ENCODE results near the gene KIF17. TPM values are rescaled to one million over a fixed set of nuclear protein-coding genes. Genes with fewer than 3 reads are reported as not detected.

The KIF17 gene
- total and polyA plus RNA-seq, 12 donors, result 10.7 to 66.9 (median 37.5) TPM

DNA sequence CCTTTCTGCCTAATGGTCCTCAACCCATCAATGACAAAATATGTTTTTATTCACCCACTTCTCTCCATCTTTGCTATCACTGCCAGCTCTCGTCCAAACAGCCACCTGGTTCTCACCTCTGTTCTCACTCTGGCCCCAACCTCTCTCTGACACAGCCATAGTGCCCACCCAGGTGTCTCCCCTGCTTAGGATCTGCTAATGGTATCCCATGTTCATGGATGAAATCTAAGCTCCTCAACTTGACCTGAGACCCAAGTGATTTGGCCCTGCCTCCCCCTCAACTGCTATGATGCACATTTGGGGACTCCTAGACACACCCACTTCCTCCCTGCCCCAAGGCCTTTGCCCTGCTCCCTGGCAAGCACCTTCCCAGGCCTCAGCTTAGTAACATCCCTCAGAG is 25.9 kb downstream of the KIF17 start:
- no peaks in the 10 kb centered on the region for H3K9me3 ChIP-seq (replicated peaks in 1 of 3)
- no peak for TF ChIP-seq POLR2A (IDR thresholded peaks at IDR 0.05)
- TF ChIP-seq, protein P1, sequence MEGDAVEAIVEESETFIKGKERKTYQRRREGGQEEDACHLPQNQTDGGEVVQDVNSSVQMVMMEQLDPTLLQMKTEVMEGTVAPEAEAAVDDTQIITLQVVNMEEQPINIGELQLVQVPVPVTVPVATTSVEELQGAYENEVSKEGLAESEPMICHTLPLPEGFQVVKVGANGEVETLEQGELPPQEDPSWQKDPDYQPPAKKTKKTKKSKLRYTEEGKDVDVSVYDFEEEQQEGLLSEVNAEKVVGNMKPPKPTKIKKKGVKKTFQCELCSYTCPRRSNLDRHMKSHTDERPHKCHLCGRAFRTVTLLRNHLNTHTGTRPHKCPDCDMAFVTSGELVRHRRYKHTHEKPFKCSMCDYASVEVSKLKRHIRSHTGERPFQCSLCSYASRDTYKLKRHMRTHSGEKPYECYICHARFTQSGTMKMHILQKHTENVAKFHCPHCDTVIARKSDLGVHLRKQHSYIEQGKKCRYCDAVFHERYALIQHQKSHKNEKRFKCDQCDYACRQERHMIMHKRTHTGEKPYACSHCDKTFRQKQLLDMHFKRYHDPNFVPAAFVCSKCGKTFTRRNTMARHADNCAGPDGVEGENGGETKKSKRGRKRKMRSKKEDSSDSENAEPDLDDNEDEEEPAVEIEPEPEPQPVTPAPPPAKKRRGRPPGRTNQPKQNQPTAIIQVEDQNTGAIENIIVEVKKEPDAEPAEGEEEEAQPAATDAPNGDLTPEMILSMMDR (IDR thresholded peaks at IDR 0.05), result no peak
- H3K4me1 ChIP-seq (replicated peaks in 1 of 2), result peaks cover 0 to 2% of the 10 kb centered on the region in 2 donors
- no peak overlapping the region for H3K4me3 ChIP-seq
- 90 to 100% (median 93%) methylated on average over 1 of the region's 1 CpG for WGBS, 4 donors
- no peak overlapping the region for H3K27ac ChIP-seq
- intact Hi-C loops (cut with DNase I), result no loop called here
- no peak for DNase-seq
- H3K36me3 ChIP-seq (replicated peaks in 1 of 2), result no peaks in the 10 kb centered on the region
- no peaks in the 10 kb centered on the region for H3K27me3 ChIP-seq

DNA sequence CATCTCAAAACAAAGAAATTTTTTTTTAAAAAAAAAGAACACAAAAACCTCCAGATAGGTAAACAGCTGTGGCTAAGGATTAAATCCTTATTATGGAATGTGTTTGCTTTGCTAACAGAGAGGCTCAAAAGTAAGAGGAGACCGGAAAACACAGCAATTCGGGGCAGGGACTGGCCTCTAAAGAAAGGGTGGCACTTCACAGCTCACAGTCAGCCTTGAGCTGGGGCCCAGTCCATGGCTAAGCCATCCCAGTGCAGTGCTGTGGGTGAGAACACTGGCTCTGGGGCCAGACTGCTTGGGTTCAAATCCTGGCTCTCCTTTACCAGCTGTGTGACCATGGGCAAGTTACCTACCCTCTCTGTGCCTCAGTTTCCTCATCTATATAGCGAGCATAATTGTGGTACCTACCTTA is 28.2 kb downstream of the KIF17 start:
- Histone ChIP-seq H3K27me3 (no peaks in the 10 kb centered on the region), H3K27ac (no peak overlapping the region), H3K4me1 (replicated peaks in 1 of 2) (peaks cover 10% of the 10 kb centered on the region in 2 donors), H3K4me3 (no peak overlapping the region), H3K36me3 (replicated peaks in 1 of 2) (no peaks in the 10 kb centered on the region), H3K9me3 (replicated peaks in 1 of 3) (no peaks in the 10 kb centered on the region)
- intact Hi-C loops (cut with DNase I), result no loop called here
- TF ChIP-seq, protein P1 (IDR thresholded peaks at IDR 0.05), result no peak
- TF ChIP-seq POLR2A (IDR thresholded peaks at IDR 0.05), result no peak
- no peak for DNase-seq
- 48 to 79% (median 72%) methylated on average over 2 to 3 of the region's 3 CpGs for WGBS, 4 donors

DNA sequence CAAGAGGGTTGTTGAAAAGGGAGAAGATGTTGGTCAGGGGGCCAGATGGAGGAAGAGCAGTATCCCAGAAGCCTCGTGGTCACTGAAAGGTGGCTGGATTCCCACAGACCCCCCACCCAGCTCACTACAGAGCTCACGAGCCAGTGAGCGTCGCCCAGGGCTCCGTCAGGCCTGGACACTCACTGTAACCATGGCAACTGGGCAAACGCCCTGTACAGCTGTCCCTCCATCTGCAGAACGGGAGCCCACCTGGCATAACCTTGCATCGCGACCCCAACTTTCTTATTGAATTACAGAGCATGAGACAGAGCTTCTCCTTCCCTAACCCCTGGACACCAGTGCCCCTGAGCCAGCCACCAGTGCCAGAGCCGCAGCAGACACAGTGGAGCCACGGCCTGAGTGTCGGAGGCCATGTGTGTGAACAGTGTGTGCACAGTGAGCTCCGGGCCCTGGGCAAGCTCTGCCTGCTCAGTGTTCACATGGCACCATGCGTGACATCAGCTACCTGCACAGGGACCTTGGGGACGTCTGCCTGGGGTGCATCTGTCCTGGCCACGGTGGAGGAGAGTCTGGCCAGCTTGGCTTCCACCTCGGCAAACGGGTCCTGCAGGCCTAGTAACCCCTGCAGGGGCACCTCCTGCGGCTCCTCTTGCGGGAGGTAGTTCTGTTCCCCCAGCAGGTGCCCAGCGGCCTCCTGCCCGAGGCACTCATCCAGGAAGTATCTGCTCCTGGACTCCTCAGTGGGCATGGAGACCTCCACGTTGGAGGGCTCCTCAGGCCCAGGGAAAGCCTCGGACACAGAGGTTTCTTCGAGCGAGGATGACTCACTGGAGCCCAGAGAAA is 30.7 kb downstream of the KIF17 start:
- no peaks in the 10 kb centered on the region for H3K36me3 ChIP-seq (replicated peaks in 1 of 2)
- no peak overlapping the region for H3K27ac ChIP-seq
- 91 to 92% (median 92%) methylated on average over 13 to 26 of the region's 26 CpGs for WGBS, 4 donors
- H3K4me3 ChIP-seq, result no peak overlapping the region
- no peaks in the 10 kb centered on the region for H3K27me3 ChIP-seq
- peaks cover 19 to 30% of the 10 kb centered on the region in 2 donors for H3K4me1 ChIP-seq (replicated peaks in 1 of 2)
- TF ChIP-seq, protein P1 (IDR thresholded peaks at IDR 0.05), result no peak
- no peak for TF ChIP-seq POLR2A (IDR thresholded peaks at IDR 0.05)
- H3K9me3 ChIP-seq (replicated peaks in 1 of 3), result no peaks in the 10 kb centered on the region
- intact Hi-C loops (cut with DNase I), result no loop called here
- no peak for DNase-seq

DNA sequence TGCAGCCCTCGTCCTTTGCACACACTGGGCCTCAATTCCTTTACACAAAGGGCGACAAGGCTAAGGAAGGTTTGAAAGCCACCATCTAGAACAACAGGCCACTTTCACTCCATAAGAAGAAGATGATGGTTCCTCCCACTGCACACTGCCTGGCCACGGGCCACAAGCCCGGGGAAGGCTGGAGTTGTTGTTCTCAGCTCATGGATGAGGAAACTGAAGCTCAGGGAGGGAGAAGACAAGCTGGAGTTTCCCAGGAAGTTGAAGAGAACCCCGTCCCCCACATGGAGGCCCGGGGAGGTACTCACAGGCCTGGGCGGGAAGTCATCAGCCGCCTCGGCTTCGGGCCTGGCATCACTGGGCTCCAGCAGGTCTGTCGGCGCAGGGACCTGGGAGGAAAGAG is 32.1 kb downstream of the KIF17 start:
- Histone ChIP-seq H3K4me1 (replicated peaks in 1 of 2) (peaks cover 19 to 30% of the 10 kb centered on the region in 2 donors), H3K4me3 (peak overlapping the region in 1 of 4 donors; percentile 46), H3K9me3 (replicated peaks in 1 of 3) (no peaks in the 10 kb centered on the region), H3K27me3 (no peaks in the 10 kb centered on the region), H3K36me3 (replicated peaks in 1 of 2) (no peaks in the 10 kb centered on the region), H3K27ac (peak overlapping the region in 4 of 5 donors; percentile 26 to 89 (median 83))
- WGBS, 4 donors, result 80 to 88% (median 84%) methylated on average over 10 to 12 of the region's 12 CpGs
- DNase-seq, result no peak
- no peak for TF ChIP-seq POLR2A (IDR thresholded peaks at IDR 0.05)
- TF ChIP-seq, protein P1 (IDR thresholded peaks at IDR 0.05), result no peak
- intact Hi-C loops (cut with DNase I), result no loop called here
